WTC11 (cell line): ENCODE results near the gene PHAF1.

Source experiments
- CBFB ChIP-seq: sonication (generic); formaldehyde crosslinking; IDR thresholded peaks from 2 replicates; pipeline ENCODE4 v1.8.1; 2022; ENCODE audit warnings: mild to moderate bottlenecking, low read depth, missing genetic modification reagents
- CTCF ChIP-seq: fragments of 200-600 bp; IDR thresholded peaks from 2 replicates; pipeline ENCODE4 v1.8.0; 2022; ENCODE audit warnings: antibody characterized with exemption
- HMGA2 ChIP-seq: fragments of 250-450 bp; sonication (Bioruptor Pico); IDR thresholded peaks from 2 replicates; pipeline ENCODE4 v1.4.0; 2021; ENCODE audit warnings: mild to moderate bottlenecking, moderate library complexity
- JUN ChIP-seq: sonication (generic); formaldehyde crosslinking; IDR thresholded peaks from 2 replicates; pipeline ENCODE4 v1.8.0; 2023; ENCODE audit warnings: mild to moderate bottlenecking, missing genetic modification reagents
- MLX ChIP-seq: sonication (generic); formaldehyde crosslinking; IDR thresholded peaks from 2 replicates; pipeline ENCODE4 v1.8.1; 2023; ENCODE audit warnings: mild to moderate bottlenecking, missing genetic modification reagents, moderate library complexity
- NFYB ChIP-seq: sonication (generic); formaldehyde crosslinking; conservative IDR thresholded peaks from 2 replicates; pipeline ENCODE4 v1.8.0; 2022; ENCODE audit warnings: low read depth, missing genetic modification reagents
- OVOL2 ChIP-seq: fragments of 250-450 bp; sonication (Bioruptor Pico); IDR thresholded peaks from 2 replicates; pipeline ENCODE4 v1.9.0; 2021; ENCODE audit warnings: mild to moderate bottlenecking, borderline replicate concordance
- PRRX2 ChIP-seq: fragments of 250-450 bp; sonication (Bioruptor Pico); IDR thresholded peaks from 2 replicates; pipeline ENCODE4 v1.8.0; 2021; ENCODE audit warnings: mild to moderate bottlenecking
- SP1 ChIP-seq: sonication (generic); formaldehyde crosslinking; conservative IDR thresholded peaks from 2 replicates; pipeline ENCODE4 v1.8.1; 2022; ENCODE audit warnings: missing genetic modification reagents
- STAT6 ChIP-seq: sonication (generic); formaldehyde crosslinking; conservative IDR thresholded peaks from 2 replicates; pipeline ENCODE4 v1.8.1; 2023; ENCODE audit warnings: mild to moderate bottlenecking, low read depth, missing genetic modification reagents, moderate library complexity
- TEAD4 ChIP-seq: sonication (generic); formaldehyde crosslinking; IDR thresholded peaks from 2 replicates; pipeline ENCODE4 v1.8.0; 2022; ENCODE audit warnings: mild to moderate bottlenecking, missing genetic modification reagents
- USF1 ChIP-seq: sonication (generic); formaldehyde crosslinking; IDR thresholded peaks from 2 replicates; pipeline ENCODE4 v1.8.0; 2022; ENCODE audit warnings: mild to moderate bottlenecking, missing genetic modification reagents
- ZNF416 ChIP-seq: fragments of 250-450 bp; sonication (Bioruptor Pico); IDR thresholded peaks from 2 replicates; pipeline ENCODE4 v1.9.0; 2021; ENCODE audit warnings: mild to moderate bottlenecking, inconsistent platforms

- TF ChIP-seq CTCF (no peak), ZNF416 (CRISPR knock-in tag) (no peak), CBFB (no peak), OVOL2 (CRISPR knock-in tag) (no peak), MLX (CRISPR knock-in tag) (no peak), HMGA2 (CRISPR knock-in tag) (no peak), SP1 (no peak), NFYB (CRISPR knock-in tag) (no peak), USF1 (CRISPR knock-in tag) (no peak), PRRX2 (CRISPR knock-in tag) (no peak), STAT6 (CRISPR knock-in tag) (no peak), JUN (CRISPR knock-in tag) (no peak), TEAD4 (no peak)
Measured at GRCh38 chr16:67151431-67152097, 41.8 kb downstream of the PHAF1 start.
